Measurements from ENCODE around the gene CNTROB.

CNTROB gene

GRCh38 chr17:7931709-7932482 is at the start of gene CNTROB, which contains the start of gene TRAPPC1:
Gene CNTROB, plus strand, starts transcription at chr17:7932206. Its CDS starts 874 bp downstream, at chr17:7933080.
Gene TRAPPC1, minus strand, starts transcription at chr17:7931946. Its CDS starts 117 bp downstream, at chr17:7931829.
- DNase-seq, result peak; percentile 97

GRCh38 chr17:7882629-7883028 is 49.4 kb upstream of the CNTROB start:
- no peak for DNase-seq

- DNase-seq, result no peak
Observed at GRCh38 chr17:7883781-7884386, 48.1 kb upstream of the CNTROB start.

- DNase-seq, result no peak
Observed at GRCh38 chr17:7884581-7885366, 47.2 kb upstream of the CNTROB start.

GRCh38 chr17:7885367-7886226 is 46.4 kb upstream of the CNTROB start:
- no peak for DNase-seq

GRCh38 chr17:7886227-7887037 is 45.6 kb upstream of the CNTROB start:
- DNase-seq, result no peak

- no peak for DNase-seq
Observed at GRCh38 chr17:7887038-7887481, 44.9 kb upstream of the CNTROB start.

- peak; percentile 94 for DNase-seq
Observed at GRCh38 chr17:7887482-7888183, 44.4 kb upstream of the CNTROB start.

GRCh38 chr17:7888184-7888920 is 43.7 kb upstream of the CNTROB start, which contains the start of gene CHD3:
Gene CHD3, plus strand, starts transcription at chr17:7888789. Its CDS starts 212 bp downstream, at chr17:7889001.
- DNase-seq, result no peak

- DNase-seq, result peak; percentile 71
Observed at GRCh38 chr17:7889166-7889955, 42.6 kb upstream of the CNTROB start.

- DNase-seq, result no peak
Observed at GRCh38 chr17:7893187-7893880, 38.7 kb upstream of the CNTROB start.

- no peak for DNase-seq
Observed at GRCh38 chr17:7894226-7894625, 37.8 kb upstream of the CNTROB start.

GRCh38 chr17:7894866-7895265 is 37.1 kb upstream of the CNTROB start:
- no peak for DNase-seq

GRCh38 chr17:7897090-7897489 is 34.9 kb upstream of the CNTROB start:
- DNase-seq, result no peak

- no peak for DNase-seq
Observed at GRCh38 chr17:7897773-7898172, 34.2 kb upstream of the CNTROB start.

GRCh38 chr17:7903154-7904103 is 28.6 kb upstream of the CNTROB start:
- no peak for DNase-seq

- DNase-seq, result no peak
Observed at GRCh38 chr17:7909089-7909488, 22.9 kb upstream of the CNTROB start.
